Choroid plexus epithelial cell (primary cell): ENCODE results near the gene ZNRF4.

Experiments
- DNase-seq: peaks from one replicate; pipeline ENCODE4 v3.0.0-alpha.2; 2010; ENCODE audit warnings: low read depth
- H3K4me3 ChIP-seq: 2 replicates; pipeline ENCODE4 v1.5.1; 2011; ENCODE audit warnings: low read depth, mild to moderate bottlenecking, control low read depth, low read length, moderate library complexity
- CTCF ChIP-seq: conservative IDR thresholded peaks from 2 replicates; pipeline ENCODE4 v1.5.1; 2011; ENCODE audit warnings: low read depth, mild to moderate bottlenecking, control low read depth, inconsistent platforms, low read length, moderate library complexity

Gene ZNRF4

GRCh38 chr19:5451494-5451893 is 3.7 kb upstream of the ZNRF4 start:
- TF ChIP-seq CTCF = no peak
- no peak overlapping the region for H3K4me3 ChIP-seq
- no peak for DNase-seq

- peak; percentile 45 for DNase-seq
- no peak overlapping the region for H3K4me3 ChIP-seq
- TF ChIP-seq CTCF = no peak
Observed at GRCh38 chr19:5452594-5453565, 2.3 kb upstream of the ZNRF4 start.

GRCh38 chr19:5454743-5455142 is 474 bp upstream of the ZNRF4 start:
- H3K4me3 ChIP-seq = no peak overlapping the region
- no peak for TF ChIP-seq CTCF
- DNase-seq = no peak

GRCh38 chr19:5456130-5456840 is 1.1 kb downstream of the ZNRF4 start:
- TF ChIP-seq CTCF = no peak
- H3K4me3 ChIP-seq = no peak overlapping the region
- no peak for DNase-seq

- H3K4me3 ChIP-seq = no peak overlapping the region
- no peak for TF ChIP-seq CTCF
- DNase-seq = no peak
Observed at GRCh38 chr19:5456841-5457200, 1.6 kb downstream of the ZNRF4 start.

- no peak for TF ChIP-seq CTCF
- no peak overlapping the region for H3K4me3 ChIP-seq
- no peak for DNase-seq
Observed at GRCh38 chr19:5457709-5458108, 2.5 kb downstream of the ZNRF4 start.
